Skeletal muscle tissue (tissue), 4 donors: Measurements from ENCODE around the gene GOLGA6D. TPM values are rescaled to one million over a fixed set of nuclear protein-coding genes. Genes with fewer than 3 reads are reported as not detected.
"Not testable (repeated sequence)": the region's sequence is repeated elsewhere in the genome, so short reads cannot be mapped to it uniquely, and the experiment has no call there.

Experiments
- H3K27ac ChIP-seq: one replicate; pipeline ENCODE4 v1.7.0; 2013; ENCODE audit warnings: mild to moderate bottlenecking, low read depth, low read length, inconsistent platforms
- H3K27me3 ChIP-seq, 3 donors: one replicate each; pipeline ENCODE4 v1.7.0; 2013; ENCODE audit warnings: low read length in 3 of 3; ENCODE audit not compliant: control insufficient read depth in 3 of 3, insufficient read depth in 3 of 3
- H3K36me3 ChIP-seq, 3 donors: one replicate each; pipeline ENCODE4 v1.7.0; 2013; ENCODE audit warnings: low read length in 3 of 3; ENCODE audit not compliant: control insufficient read depth in 3 of 3, insufficient read depth in 3 of 3
- H3K4me1 ChIP-seq, 3 donors: one replicate each; pipeline ENCODE4 v1.7.0; 2013; ENCODE audit warnings: low read length in 3 of 3, mild to moderate bottlenecking in 3 of 3; ENCODE audit not compliant: control insufficient read depth in 3 of 3, insufficient read depth in 3 of 3
- H3K4me3 ChIP-seq, 3 donors: one replicate each; pipeline ENCODE4 v1.7.0; 2013; ENCODE audit warnings: low read length in 3 of 3
- H3K9ac ChIP-seq, 3 donors: one replicate each; pipeline ENCODE4 v1.7.0; 2013; ENCODE audit warnings: low read length in 3 of 3, mild to moderate bottlenecking in 3 of 3, moderate library complexity in 2 of 3, low read depth in 1 of 3
- H3K9me3 ChIP-seq, 3 donors: one replicate each; pipeline ENCODE4 v1.7.0; 2013; ENCODE audit warnings: low read length in 3 of 3; ENCODE audit not compliant: control insufficient read depth in 3 of 3
- total RNA-seq: library from RNA; depleted of rRNA; stranded (reverse); fragments of >200 nt; gene quantifications from one replicate; pipeline ENCODE4 v1.2.3, GENCODE V29; 2014
- donor health status: Osteomylitis.

GOLGA6D gene
- total RNA-seq, 1 donor from 2014 or later: under 0.01 TPM

- not testable (repeated sequence) for H3K36me3 ChIP-seq, H3K27me3 ChIP-seq, H3K9me3 ChIP-seq, H3K9ac ChIP-seq, H3K4me3 ChIP-seq, H3K27ac ChIP-seq, H3K4me1 ChIP-seq
These were observed 1.5 kb downstream of the GOLGA6D start for GRCh38 chr15:75284152-75284551.

GRCh38 chr15:75293660-75294059 is 11.0 kb downstream of the GOLGA6D start:
- H3K4me3 ChIP-seq, H3K9me3 ChIP-seq: not testable (repeated sequence)

GRCh38 chr15:75298541-75299310 is 16.1 kb downstream of the GOLGA6D start:
- not testable (repeated sequence) for H3K9me3 ChIP-seq, H3K4me1 ChIP-seq, H3K4me3 ChIP-seq, H3K9ac ChIP-seq, H3K27me3 ChIP-seq, H3K27ac ChIP-seq, H3K36me3 ChIP-seq

More at GRCh38 chr15:75293660-75294059, 11.0 kb downstream of the GOLGA6D start:
- H3K4me1 ChIP-seq, H3K27me3 ChIP-seq, H3K27ac ChIP-seq, H3K36me3 ChIP-seq, H3K9ac ChIP-seq: not testable (repeated sequence)

- H3K9me3 ChIP-seq, H3K9ac ChIP-seq, H3K4me1 ChIP-seq, H3K27ac ChIP-seq, H3K4me3 ChIP-seq, H3K27me3 ChIP-seq, H3K36me3 ChIP-seq: not testable (repeated sequence)
These were observed 16.7 kb downstream of the GOLGA6D start for GRCh38 chr15:75299311-75299688.

GRCh38 chr15:75300026-75300425 is 17.4 kb downstream of the GOLGA6D start:
- H3K4me1 ChIP-seq, H3K4me3 ChIP-seq, H3K9me3 ChIP-seq, H3K36me3 ChIP-seq, H3K27ac ChIP-seq, H3K9ac ChIP-seq, H3K27me3 ChIP-seq: not testable (repeated sequence)

- H3K36me3 ChIP-seq: no peaks in the 10 kb centered on the region
- no peak overlapping the region for H3K27ac ChIP-seq
- no peaks in the 10 kb centered on the region for H3K9me3 ChIP-seq
- H3K9ac ChIP-seq: no peak overlapping the region
- no peaks in the 10 kb centered on the region for H3K4me1 ChIP-seq
- no peak overlapping the region for H3K4me3 ChIP-seq
- H3K27me3 ChIP-seq: peaks cover 0 to 17% (median 3%) of the 10 kb centered on the region in 3 donors
These were observed 19.7 kb downstream of the GOLGA6D start for GRCh38 chr15:75302318-75302717.

- not testable (repeated sequence) for H3K36me3 ChIP-seq, H3K4me1 ChIP-seq, H3K4me3 ChIP-seq, H3K9me3 ChIP-seq, H3K9ac ChIP-seq, H3K27ac ChIP-seq
- H3K27me3 ChIP-seq: peaks cover 0 to 21% (median 8%) of the 10 kb centered on the region in 3 donors
These were observed 20.1 kb downstream of the GOLGA6D start for GRCh38 chr15:75302753-75303152.

GRCh38 chr15:75306188-75306587 is 23.6 kb downstream of the GOLGA6D start:
- H3K4me1 ChIP-seq: no peaks in the 10 kb centered on the region
- no peaks in the 10 kb centered on the region for H3K9me3 ChIP-seq
- H3K36me3 ChIP-seq: no peaks in the 10 kb centered on the region
- H3K4me3 ChIP-seq: no peak overlapping the region
- H3K9ac ChIP-seq: no peak overlapping the region
- no peak overlapping the region for H3K27ac ChIP-seq
- H3K27me3 ChIP-seq: peaks cover 5 to 32% (median 14%) of the 10 kb centered on the region in 3 donors

GRCh38 chr15:75307778-75308390 is 25.2 kb downstream of the GOLGA6D start:
- no peak overlapping the region for H3K9ac ChIP-seq
- H3K9me3 ChIP-seq: no peaks in the 10 kb centered on the region
- no peak overlapping the region for H3K27ac ChIP-seq
- H3K27me3 ChIP-seq: peaks cover 5 to 27% (median 14%) of the 10 kb centered on the region in 3 donors
- no peaks in the 10 kb centered on the region for H3K36me3 ChIP-seq
- no peaks in the 10 kb centered on the region for H3K4me1 ChIP-seq
- H3K4me3 ChIP-seq: no peak overlapping the region

- no peak overlapping the region for H3K9ac ChIP-seq
- H3K27me3 ChIP-seq: peaks cover 5 to 24% (median 14%) of the 10 kb centered on the region in 3 donors
- no peak overlapping the region for H3K4me3 ChIP-seq
- H3K27ac ChIP-seq: no peak overlapping the region
- H3K36me3 ChIP-seq: no peaks in the 10 kb centered on the region
- no peaks in the 10 kb centered on the region for H3K4me1 ChIP-seq
- H3K9me3 ChIP-seq: no peaks in the 10 kb centered on the region
These were observed 27.1 kb downstream of the GOLGA6D start for GRCh38 chr15:75309711-75310110.
